GM20000 (cell line): ENCODE data around the gene PYGM.

Experiments
- DNase-seq: peaks from one replicate; pipeline ENCODE4 v3.0.0; 2012; ENCODE audit warnings: low spot score
- TF ChIP-seq, protein P1 (sequence below): IDR thresholded peaks from 2 replicates; pipeline ENCODE4 v1.5.1; 2012; ENCODE audit warnings: mild to moderate bottlenecking, control low read depth; ENCODE audit errors: extremely low read depth, missing control alignments

The PYGM gene

DNA sequence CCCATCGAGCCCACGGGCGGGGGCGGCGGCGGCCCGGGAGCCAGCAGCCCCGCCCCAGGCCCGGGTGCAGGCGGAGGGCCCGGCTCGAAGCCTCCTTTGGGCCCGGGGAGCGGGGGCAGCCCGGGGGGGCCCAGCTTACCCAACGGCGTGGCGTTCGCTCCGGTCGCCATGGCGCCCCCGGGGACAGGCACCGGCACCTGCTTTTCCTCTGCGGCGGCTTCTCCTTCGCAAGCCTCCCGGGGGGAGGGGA is 18.4 kb upstream of the PYGM start:
- no peak for DNase-seq
- TF ChIP-seq, protein P1, sequence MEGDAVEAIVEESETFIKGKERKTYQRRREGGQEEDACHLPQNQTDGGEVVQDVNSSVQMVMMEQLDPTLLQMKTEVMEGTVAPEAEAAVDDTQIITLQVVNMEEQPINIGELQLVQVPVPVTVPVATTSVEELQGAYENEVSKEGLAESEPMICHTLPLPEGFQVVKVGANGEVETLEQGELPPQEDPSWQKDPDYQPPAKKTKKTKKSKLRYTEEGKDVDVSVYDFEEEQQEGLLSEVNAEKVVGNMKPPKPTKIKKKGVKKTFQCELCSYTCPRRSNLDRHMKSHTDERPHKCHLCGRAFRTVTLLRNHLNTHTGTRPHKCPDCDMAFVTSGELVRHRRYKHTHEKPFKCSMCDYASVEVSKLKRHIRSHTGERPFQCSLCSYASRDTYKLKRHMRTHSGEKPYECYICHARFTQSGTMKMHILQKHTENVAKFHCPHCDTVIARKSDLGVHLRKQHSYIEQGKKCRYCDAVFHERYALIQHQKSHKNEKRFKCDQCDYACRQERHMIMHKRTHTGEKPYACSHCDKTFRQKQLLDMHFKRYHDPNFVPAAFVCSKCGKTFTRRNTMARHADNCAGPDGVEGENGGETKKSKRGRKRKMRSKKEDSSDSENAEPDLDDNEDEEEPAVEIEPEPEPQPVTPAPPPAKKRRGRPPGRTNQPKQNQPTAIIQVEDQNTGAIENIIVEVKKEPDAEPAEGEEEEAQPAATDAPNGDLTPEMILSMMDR = no peak

DNA sequence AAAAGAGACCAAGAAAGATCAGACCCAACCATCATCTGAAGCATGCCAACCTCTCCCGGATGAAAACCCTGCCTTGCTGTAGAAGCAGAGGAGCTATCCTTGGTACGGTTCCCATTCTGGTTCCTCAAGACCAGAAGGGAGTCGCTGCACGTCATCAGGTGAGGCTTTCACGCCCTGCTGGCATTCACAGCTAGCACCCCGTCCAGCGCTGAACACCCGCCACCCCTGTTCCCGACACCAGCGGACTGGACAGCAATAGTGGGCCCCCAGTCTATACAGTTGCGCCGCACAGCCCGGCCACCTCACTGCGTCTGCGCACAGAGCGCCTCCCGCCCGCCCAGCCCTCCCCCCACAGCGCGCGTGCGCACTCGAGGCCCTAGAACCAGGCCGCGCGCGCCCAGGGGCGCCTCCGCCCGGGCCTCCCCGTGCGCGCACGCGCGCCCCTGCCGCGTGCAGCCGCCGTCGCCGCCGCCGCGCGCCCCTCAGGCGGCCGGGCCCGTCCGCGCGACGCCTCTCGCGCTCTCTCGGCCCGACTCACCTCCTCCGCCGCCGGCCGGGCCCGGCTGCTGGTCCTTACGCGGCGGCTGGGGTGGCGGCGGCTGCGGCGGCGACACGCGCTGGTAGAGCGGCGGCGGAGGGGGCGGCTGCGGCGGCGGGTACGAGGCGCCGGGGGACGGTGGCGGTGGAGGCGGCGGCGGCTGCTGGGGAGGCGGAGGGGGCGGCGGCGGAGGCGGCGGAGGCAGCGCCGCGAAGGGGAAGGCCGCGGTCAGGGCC is 17.9 kb upstream of the PYGM start:
- peak; percentile 95 for DNase-seq
- TF ChIP-seq, protein P1 = no peak

DNA sequence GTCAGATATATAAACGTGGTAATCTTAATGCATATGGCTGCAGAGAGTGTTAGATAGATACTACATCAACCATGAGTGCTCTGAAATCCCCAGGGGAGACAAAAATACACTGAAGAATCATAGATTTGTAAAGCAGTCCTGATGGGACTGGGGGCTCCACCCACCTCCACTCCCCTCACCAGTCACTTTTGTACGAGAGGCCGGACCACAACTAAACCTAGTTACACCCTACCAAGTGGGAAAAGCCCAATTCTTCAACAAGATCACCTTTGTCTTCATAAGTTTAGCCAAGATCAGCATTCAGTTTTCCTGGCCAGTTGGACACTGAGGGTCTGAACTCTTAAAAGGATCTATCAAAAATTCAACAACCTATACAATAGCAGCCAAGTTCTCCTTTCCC is 17.1 kb upstream of the PYGM start:
- TF ChIP-seq, protein P1 = no peak
- DNase-seq = no peak

DNA sequence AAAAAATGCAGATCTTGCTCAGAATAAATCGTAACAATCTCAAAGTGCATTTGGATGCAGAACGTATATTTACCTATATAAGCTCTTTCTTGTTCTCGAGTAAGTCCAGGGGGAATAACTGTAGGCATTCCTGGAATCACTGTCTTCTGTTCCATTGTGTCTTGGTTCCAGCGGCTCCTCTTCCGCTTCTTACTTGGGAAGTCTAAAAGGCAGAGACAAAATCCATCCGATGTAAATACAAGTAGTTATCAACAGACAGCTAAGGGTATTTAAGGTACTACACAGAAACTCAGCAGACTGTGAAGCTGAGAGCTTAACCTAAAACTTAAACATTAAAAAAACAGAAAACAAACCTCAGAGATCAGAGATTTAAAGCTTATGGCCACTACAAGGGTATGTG is 16.7 kb upstream of the PYGM start:
- TF ChIP-seq, protein P1 = no peak
- no peak for DNase-seq

DNA sequence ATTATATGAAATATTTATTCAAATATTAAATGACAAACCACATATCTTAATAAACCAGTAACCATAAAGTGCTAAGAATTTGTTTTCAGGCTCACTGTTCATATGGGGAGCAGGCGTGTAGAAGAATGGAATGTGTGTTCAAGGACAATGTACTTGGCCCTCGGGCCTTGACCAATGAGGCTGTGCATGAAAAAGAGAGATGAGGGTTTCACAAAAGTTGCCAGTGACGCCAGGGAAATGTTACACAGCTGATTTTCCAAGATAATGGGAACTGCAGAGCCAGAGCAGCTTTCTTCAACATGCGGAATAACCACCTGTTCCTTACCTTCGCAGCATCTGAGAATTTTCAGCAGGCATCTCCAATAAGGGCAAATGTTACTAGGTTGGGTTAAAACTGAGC is 14.4 kb upstream of the PYGM start:
- TF ChIP-seq, protein P1 = no peak
- no peak for DNase-seq

DNA sequence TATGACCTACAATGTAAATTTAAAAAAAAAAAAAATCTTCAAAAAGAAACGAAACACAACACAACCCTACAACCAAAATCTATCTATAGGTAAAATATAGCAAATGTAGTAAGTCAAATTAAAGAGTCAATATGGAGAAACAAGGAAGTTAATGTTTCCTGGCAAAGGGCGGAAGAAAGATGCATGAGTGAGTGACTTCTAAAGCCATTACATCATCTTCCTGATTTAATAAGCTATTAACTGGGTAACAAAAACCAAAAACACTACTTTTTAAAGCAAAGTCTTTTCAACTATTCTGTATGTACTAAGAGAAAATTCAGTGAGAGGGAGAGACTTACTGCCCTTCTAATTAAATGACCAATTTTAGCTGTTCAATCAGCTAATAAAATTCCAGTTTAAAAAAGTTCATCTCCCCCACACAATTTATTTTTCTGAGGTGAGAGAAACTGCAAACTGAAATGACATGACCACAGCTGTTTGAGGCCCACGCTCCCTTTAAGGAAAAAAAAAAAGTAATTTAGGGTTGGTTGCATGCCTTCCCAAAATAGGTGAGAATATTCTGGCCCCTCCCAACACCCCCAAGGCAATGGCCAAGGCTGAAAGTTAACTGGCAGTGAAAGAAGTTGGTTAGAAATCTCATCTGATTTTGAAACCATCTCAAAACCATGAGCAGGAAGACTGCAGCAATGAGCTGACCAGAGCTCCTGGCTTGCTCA is 12.7 kb upstream of the PYGM start:
- peak; percentile 55 for DNase-seq
- TF ChIP-seq, protein P1 = no peak

DNA sequence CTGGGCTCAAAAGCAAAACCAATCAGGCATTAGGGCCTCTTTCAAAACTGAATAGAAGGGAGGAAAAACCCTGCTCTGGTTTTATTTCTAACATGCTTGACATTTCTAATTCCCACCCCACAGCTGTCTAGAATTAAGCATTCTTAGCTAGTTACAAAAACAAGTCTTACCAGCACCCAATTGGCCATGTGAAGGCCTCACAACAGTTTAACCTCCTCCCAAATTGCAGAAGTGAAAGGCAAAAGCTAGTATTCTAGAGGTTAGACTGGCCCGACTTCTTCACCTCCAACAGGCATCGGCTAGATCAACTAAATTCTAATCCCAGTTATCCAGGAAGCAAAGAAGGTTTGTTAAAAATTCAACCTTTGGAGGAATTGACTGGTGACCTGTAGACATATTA is 12.1 kb upstream of the PYGM start:
- TF ChIP-seq, protein P1 = no peak
- DNase-seq = peak; percentile 66
